Vagina (tissue), 2 donors: ENCODE measurements around the gene VPS37D.
"Not testable (repeated sequence)": the region's sequence is repeated elsewhere in the genome, so short reads cannot be mapped to it uniquely, and the experiment has no call there.

Source experiments
- POLR2AphosphoS5 ChIP-seq, 2 donors: sonication (generic); formaldehyde crosslinking; IDR thresholded peaks; one replicate each; pipeline ENCODE4 v1.9.0; 2017; ENCODE audit warnings: antibody characterized with exemption in 2 of 2, mild to moderate bottlenecking in 2 of 2, low read depth in 1 of 2; ENCODE audit not compliant: insufficient read depth in 1 of 2
- TF ChIP-seq, protein P1 (sequence below), 3 experiments: fragments of 450-650 bp in 2 of 3; fragments of 200-600 bp in 1 of 3; sonication (generic) in 1 of 3; IDR thresholded peaks; one replicate each; pipeline ENCODE4 v1.5.1; 2017 to 2019; ENCODE audit warnings: antibody characterized with exemption in 3 of 3, mild to moderate bottlenecking in 2 of 3, moderate library complexity in 2 of 3

DNA sequence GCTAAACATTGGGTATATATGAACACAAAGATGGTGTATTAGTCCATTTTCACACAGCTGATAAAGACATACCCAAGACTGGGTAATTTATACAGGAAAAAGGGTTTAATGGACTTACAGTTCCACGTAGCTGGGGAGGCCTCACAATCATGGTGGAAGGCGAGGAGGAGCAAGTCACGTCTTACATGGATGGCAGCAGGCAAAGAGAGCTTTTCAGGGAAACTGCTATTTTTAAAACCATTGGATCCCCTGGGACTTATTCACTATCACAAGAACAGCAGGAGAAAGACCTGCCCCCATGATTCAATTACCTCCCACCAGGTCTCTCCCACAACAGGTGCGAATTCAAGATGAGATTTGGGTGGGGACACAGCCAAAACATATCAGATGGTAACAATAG is 12.3 kb upstream of the VPS37D start:
- not testable (repeated sequence) for TF ChIP-seq POLR2AphosphoS5 (IDR thresholded peaks at IDR 0.05; ENCODE audit: insufficient read depth in 1 of 2, low read depth in 1 of 2)
- TF ChIP-seq, protein P1, sequence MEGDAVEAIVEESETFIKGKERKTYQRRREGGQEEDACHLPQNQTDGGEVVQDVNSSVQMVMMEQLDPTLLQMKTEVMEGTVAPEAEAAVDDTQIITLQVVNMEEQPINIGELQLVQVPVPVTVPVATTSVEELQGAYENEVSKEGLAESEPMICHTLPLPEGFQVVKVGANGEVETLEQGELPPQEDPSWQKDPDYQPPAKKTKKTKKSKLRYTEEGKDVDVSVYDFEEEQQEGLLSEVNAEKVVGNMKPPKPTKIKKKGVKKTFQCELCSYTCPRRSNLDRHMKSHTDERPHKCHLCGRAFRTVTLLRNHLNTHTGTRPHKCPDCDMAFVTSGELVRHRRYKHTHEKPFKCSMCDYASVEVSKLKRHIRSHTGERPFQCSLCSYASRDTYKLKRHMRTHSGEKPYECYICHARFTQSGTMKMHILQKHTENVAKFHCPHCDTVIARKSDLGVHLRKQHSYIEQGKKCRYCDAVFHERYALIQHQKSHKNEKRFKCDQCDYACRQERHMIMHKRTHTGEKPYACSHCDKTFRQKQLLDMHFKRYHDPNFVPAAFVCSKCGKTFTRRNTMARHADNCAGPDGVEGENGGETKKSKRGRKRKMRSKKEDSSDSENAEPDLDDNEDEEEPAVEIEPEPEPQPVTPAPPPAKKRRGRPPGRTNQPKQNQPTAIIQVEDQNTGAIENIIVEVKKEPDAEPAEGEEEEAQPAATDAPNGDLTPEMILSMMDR (IDR thresholded peaks at IDR 0.05): not testable (repeated sequence)
